ENCODE results near the gene BTBD9.

BTBD9 gene

GRCh38 chr6:38220069-38220723 is 419.5 kb downstream of the BTBD9 start:
- DNase-seq = no peak

GRCh38 chr6:38218235-38218634 is 421.5 kb downstream of the BTBD9 start:
- DNase-seq = no peak

- DNase-seq = no peak
Observed at GRCh38 chr6:38216451-38216850, 423.3 kb downstream of the BTBD9 start.

GRCh38 chr6:38215651-38216311 is 423.9 kb downstream of the BTBD9 start:
- no peak for DNase-seq

DNA sequence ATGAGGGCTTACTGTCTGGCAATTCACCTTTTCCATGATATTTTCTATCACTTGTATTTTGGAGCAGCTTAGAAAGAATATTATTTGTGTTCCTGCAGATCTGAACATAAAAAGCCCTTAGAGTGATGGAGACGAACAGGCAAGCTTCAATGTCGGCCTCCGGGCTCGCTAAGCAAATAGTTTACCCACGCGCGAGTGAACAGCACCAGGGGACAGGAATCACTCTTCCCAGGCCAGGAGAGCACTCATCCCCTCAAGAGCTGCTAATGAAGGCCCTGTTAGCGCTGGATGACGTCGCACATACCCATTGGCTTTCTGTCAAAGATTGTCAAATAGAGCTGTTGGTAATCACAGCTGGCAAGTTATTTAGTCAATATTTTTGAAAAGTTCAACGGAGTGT is 424.5 kb downstream of the BTBD9 start:
- DNase-seq = no peak

GRCh38 chr6:38214159-38214558 is 425.6 kb downstream of the BTBD9 start:
- DNase-seq = no peak

DNA sequence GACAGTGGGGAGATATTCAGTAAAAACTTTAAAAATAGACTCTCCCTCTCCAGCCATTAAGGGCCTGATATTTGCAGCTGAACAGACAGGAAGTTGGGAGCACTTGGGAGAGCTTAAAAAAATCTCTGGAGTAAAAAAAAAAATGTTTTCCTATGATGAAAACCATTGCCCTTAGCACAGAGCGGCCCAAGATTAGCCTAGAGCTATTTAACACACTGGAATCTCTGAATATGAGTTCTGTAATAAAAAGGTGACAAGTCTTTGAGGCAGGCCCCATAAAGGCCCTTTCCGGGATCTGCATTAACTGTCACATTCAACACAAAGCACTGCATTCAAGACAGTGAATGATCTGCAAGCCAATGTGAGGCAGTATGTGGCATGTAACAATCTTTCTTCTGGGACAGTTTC is 426.5 kb downstream of the BTBD9 start:
- no peak for DNase-seq

DNA sequence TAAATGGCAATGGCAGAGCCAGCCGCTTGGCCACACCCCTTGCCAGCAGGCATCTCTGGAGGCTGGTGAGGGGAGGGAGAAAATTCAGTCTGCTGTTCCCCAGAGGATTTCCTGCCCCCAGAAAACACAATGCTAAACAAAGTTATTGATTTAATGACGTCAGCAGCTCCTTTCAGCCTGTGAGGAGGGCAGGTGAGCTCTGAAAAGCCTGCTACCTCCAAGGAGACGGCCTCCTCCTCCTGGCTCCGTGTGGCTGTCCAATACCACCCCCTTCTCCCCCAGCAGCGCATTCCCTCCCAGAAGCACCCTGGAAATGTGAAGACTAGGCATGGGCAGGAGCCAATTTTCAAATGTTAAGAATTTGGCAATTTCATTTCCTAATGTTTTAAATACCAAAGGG is 427.1 kb downstream of the BTBD9 start:
- no peak for DNase-seq

DNA sequence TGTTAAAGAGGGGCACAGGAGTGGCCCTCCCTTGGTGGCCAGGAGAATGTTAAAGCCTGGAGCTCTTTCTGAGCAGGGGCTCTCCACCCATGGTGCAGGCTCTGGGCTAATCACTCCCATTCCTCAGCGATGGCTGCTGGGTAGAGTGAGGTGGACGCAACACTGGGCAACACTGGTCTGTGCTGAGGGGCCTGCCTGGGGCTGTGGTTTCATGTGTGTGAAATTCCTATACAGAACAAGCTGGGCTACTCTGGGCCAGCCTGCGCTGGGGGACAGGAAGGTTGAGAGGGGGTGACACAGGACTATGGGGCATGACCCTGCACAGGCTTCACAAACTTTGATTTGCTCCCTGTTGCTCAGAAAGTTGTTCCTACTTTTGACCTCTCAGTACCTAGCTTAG is 427.6 kb downstream of the BTBD9 start:
- DNase-seq = no peak

DNA sequence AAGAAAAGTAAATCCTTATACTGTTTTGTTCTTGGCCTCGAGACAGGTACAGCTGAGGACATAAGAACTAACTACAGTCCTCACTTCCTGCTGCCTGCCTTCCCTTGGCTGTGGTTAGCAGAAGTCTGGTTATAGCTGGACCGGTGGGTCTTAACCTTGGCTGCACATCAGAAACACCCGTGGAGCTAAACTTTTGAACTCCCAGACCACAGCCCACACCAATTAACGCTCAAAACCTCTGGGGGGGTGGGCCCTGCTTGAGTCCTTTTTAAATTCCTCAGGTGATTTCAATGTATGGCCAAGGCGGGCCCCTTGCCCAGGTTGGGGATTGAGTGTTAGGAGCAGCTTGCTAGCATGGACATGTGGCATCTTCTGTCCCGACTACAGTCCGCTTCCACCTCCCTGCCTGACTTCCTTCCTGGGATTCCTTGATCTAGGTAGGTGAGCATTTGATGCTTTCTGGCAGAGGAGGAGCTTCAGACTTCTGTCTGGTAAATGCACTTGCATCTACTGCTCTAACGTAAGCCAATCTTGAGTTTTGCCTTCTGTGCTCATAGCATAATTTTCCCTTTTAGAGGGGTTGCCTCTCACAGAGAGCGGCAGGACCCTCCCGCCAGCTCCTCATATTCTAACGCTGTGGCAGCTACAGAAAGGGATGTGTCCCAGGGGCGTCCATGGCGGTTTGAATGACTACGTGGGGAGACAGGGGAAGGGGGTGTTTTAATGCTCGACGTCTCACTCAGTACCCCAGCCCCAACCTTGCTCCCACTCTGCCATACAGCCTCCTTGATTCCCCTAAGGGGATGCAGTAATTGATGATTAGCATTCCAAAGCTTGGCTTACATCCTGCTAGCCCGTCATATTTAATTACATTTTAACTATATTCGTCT is 430.1 kb downstream of the BTBD9 start:
- DNase-seq = no peak

DNA sequence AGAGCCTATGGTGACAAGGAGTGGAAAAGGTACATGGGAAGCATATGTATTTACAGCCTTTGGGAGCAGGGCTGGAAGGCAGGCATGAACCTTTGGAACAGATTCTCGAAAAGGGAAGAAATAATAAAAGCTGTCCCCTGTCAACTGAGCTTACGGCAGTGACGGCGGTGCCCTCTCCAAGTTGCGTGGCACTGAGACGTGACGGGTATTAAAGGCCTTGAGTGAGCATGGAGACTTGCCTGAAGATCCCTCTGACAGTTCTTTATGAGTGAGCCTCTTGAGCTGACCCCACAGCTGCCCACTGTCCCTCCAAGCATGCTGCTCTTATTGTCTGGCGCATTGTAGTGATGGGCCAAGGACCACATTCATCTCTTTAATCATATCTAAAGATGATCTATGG is 431.7 kb downstream of the BTBD9 start:
- DNase-seq = no peak

DNA sequence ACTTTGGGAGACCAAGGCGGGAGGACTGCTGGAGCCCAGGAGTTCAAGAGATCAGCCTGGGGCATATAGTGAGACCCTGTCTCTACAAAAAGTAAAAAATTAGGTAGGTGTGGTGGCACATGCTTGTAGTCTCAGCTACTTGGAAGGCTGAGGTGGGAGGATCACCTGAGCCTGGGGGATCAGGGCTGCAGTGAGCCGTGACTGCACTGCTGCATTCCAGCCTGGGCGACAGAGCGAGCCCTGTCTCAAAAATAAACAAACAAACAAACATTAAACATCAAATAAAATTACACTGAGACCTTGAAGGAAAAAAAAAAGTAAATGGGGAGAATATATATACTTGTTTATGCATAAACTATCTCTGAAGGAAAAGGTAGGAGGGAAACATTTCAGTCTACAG is 432.4 kb downstream of the BTBD9 start:
- DNase-seq = no peak

- DNase-seq = no peak
Observed at GRCh38 chr6:38198219-38198618, 441.5 kb downstream of the BTBD9 start.

GRCh38 chr6:38195113-38195635 is 444.6 kb downstream of the BTBD9 start:
- no peak for DNase-seq

- no peak for DNase-seq
Observed at GRCh38 chr6:38194589-38194988, 445.1 kb downstream of the BTBD9 start.

- DNase-seq = no peak
Observed at GRCh38 chr6:38194282-38194572, 445.5 kb downstream of the BTBD9 start.

GRCh38 chr6:38193481-38194281 is 446.0 kb downstream of the BTBD9 start:
- no peak for DNase-seq

GRCh38 chr6:38193051-38193450 is 446.7 kb downstream of the BTBD9 start:
- DNase-seq = no peak

- DNase-seq = no peak
Observed at GRCh38 chr6:38192487-38192886, 447.2 kb downstream of the BTBD9 start.

DNA sequence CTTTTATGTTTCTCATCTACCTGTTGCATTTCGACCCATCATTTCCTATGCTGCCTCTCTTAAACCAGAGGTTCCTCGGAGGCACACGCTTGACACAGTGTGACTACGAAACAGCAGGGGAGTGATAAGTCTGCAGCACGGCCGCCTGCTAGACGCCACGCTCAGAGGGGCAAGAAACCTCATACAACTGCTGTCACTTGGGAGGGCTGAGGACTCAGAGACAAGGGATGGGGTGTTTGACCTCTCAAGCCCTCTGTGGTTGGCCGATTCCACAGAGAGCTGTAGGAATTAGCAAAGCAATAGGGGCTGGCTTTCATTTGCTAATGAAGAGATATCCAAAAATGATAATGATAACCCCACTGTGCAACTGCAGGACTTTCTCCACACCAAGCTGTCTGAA is 447.7 kb downstream of the BTBD9 start:
- DNase-seq = no peak

DNA sequence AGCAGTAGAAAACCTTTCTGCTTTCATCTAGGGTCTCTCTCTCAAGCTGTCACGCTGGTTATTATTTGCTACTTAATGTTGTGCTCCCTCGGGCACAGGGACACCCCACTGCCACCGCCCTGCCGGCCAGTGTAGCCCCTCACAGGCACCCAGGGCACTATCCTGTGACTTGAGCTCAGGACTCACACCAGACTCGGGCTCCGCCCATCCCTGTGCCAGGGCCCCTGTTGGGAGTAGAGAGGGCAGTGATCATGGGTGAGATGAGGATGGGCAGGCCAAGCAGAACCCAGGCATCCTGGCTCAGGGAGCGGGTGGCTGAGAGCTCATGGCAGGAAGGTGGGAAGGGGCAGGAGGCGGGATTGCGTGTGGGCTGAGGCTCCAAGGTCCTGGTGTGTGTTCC is 448.3 kb downstream of the BTBD9 start:
- DNase-seq = no peak

DNA sequence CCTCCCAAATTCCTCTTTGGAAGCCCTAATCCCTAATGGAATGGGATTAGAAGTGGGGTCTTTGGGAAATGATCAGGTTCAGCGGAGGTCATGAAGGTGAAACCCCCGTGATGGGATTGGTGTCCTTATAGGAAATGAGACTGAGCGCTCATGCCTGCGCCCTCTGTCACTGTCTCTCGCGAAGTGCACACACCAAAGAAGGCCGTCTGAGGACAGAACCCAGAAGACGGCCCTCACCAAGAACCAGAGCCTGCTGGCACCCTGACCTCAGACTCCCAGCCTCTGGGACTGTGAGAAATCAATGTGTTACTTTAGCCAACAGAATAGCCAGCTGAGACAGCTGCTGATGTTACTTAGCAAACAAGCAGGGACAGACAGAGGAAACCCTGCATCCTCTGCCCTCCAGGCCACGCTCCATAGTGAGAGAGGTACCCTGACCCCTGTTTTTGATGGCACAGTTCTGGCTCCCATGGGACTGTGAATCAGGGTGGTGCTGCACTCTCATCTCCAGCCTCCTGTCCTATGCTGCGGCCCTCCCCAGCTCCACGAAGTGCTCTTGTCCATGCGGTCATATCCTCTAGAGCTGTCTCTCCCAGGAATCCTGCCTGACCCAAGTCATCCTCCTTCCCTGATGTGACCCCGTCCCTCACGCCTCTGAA is 450.9 kb downstream of the BTBD9 start:
- no peak for DNase-seq

All from CD4-positive, alpha-beta T cell treated with Interleukin-6 for 4 hours (primary cell).